HG02759 (cell line): ENCODE measurements around the gene TENM4.

Experiments
- ATAC-seq: cut with Tn5 transposase; IDR thresholded peaks from one replicate; pipeline ENCODE4 v1.9.1; 2021; ENCODE audit warnings: mild to moderate bottlenecking, moderate library complexity; ENCODE audit not compliant: unreplicated experiment

The TENM4 gene

DNA sequence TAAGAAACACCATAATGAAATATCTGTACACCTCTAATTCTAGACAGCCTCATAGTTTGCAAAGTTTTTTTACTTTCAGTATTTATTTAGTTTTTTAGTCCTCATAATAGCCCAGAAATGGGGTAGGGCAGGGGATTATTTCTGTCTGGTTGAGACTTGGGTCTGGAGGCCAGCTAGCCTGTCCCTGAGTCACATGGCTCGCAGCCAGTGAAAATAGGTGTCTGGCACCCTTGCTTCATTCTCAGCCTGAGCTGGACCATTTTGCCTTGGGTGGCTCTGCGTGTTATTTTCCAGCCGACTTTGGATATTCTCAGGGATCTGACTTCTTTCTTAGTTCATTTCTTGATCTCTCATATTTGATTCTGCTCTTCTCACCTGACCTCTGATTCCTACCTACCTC, 742.2 kb downstream of the TENM4 start:
- ATAC-seq = no peak

DNA sequence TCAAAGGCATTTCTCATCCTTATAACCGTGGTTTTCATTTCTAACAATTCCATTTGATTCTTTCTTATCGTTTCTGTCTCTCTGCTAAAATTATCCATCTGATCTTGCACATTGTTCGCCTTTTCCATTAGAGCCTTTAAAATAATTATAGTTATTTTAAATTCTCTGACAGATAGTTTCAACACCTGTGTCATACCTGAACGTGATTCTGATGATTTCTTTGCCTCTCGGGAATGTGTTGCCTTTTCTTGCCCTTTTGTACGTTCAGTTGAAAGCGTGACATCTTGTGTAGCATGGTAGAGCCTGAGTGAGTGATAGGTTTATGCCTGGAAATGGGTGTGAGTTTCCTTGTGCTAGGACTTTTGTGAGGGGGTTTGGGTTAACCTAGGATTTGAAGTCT, 744.7 kb downstream of the TENM4 start:
- no peak for ATAC-seq

DNA sequence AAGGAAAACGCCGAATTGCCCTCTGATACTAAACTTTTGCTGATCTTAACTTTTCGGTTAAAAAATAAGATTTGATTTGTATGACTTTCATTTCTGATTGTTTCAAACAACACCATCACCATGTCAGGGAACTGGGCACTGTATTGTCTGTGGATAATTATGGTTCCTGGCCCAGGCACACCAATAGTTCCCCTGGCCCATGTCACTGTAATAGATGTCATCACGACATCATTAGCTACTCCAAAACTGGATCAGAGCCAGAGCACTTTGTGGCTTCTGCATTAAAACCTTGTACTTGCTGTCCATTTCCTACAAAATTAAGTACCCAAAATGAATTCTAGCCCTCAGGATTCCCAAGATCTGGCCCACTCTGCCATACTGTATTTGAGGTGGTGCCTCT, 746.7 kb downstream of the TENM4 start:
- ATAC-seq = no peak

DNA sequence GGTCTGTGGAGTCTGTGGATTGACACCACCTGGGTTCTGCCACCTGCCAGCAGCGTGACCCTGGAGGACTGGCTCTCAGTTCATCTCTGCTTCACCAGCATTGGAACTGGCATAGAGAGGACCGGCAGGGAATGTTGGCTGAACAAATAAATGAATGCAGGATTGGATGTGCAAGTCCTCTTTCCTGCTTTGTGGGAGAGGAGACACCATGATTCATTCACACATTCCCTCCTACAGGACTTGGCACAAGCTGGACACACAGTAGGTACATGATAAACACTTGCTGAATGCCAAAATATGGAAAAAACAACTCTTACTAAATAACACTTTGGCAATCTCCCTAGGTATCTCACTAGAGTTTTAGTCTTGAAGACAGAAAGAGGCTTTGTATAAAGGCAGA, 749.6 kb downstream of the TENM4 start:
- ATAC-seq = no peak

DNA sequence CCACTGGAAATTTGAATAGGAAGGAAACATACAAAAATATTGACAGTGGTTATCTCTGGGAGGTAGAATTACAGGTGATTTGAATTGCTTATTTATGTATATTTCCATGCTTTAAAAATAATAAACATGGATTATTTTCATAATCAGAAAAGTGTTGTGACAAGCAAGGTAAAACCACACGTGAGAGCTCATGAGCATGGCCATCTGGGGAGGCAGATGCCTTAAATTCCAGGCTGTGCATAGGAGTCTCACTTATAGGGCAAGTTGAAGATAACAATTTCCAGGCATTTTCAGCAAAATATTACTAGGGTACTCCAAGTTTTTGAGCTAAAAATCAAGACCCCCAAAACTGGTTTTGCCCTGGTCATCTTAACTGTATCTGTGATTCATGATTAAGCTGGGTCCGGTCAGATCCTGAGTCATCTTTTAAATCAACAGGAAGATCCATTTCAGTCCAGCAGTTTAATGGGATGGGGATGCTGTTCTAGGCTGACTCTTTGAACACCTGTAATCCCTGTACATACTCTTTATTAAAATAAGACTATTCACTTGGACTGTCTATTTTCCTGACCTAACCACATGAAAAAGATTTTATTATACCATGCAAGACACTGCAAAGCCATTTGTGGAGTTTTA, 750.4 kb downstream of the TENM4 start:
- ATAC-seq = no peak

DNA sequence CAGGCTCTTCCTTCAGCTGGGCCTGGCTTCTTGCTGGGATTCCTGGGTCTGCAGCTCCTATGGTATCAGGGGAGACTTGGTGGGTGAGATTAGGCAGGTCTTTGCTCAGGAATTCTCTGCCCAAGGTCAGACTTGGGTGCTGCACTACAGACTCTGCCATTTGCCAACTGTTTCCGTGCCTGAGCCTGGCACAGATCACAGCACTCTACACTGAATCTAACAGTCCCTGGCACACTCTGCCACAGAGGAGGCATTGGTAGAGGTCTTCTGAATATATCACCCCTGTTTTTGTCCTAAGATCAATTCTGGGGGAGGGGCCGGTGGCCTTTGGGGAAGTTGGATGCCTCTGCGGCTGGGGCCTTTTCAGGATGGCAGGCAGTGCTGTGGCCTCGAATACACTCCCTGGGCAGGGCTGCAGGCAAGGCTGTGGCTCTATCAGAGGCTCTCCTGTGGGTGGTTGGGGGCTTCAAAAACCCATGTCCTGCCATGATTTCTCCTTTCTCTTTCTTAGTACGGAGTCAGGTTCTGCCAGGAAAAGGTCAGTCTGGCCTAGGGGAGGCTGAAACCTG, 751.2 kb downstream of the TENM4 start:
- ATAC-seq = no peak

DNA sequence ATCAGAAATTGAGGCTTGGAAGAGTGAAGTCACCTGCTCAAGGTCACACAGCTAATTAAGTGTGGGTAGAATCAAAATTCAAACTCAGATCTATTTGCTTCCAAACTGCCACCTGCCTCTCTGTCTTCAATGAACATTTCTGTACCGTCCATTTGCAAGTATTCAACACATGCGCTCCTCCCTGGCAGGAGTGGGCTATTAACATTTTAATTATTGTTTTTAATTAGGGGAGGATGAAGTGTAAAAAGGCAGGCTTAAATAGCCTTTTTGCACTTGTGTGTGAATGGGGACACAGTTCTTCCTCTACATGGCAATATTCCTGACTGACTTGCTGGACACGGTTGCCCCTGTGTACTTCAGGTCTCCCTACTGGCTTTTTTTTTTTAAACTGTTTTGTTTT, 751.7 kb downstream of the TENM4 start:
- ATAC-seq = no peak

DNA sequence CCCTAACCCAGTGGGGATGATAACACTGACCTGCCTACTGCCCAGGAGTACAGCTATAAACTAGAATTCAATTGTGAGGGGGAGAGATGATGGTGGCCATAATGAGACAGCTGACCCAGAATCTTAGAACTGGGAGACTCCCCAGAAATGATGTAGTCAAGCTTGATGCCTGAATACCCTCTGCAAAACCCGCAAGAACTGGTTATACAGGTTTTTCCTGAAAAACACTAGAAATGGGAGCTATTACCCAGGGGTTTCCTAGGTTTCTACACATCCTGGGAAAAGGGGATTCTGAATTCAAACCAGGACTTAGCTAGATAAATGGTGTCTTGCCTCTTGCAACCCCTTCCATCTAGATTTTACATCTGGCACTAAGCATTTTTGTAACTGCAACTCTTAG, 752.4 kb downstream of the TENM4 start:
- no peak for ATAC-seq

DNA sequence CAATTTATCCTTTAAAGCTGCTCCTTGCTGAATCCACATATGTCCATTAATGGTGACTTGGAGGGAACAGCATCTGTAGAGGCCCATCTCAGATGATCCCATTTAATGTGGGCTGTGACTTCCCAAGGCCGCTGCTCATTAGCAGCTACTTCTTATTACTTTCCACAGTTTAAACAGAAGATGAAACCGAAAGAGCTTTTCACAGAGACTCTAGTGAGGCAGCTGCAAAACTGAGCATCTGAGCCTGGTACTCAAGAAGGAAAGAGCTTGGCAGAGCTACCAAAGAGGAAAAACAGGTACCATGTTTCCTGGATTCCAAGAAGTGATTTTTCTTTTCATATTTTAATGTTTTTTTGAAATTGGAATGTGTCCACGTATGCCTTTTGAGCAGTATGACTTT, 755.7 kb downstream of the TENM4 start:
- ATAC-seq = no peak

DNA sequence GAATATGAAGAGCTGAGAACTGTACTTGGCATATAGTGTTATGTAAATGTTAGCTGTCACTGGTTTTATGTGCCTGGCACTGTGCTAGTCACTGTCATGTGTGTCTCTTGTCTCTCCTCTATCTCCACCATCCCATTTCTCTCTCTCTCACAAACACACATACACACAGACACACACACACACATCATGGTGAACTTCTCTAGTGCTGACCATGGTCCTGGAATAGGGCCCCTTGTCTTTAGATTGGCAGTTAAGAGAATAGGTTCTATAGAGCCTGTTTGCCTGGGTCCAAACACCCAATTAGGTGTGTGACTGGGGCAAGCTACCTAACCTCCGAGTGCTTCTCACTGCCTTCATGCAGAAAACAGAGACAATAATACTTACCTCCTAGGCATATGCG, 756.5 kb downstream of the TENM4 start:
- no peak for ATAC-seq

DNA sequence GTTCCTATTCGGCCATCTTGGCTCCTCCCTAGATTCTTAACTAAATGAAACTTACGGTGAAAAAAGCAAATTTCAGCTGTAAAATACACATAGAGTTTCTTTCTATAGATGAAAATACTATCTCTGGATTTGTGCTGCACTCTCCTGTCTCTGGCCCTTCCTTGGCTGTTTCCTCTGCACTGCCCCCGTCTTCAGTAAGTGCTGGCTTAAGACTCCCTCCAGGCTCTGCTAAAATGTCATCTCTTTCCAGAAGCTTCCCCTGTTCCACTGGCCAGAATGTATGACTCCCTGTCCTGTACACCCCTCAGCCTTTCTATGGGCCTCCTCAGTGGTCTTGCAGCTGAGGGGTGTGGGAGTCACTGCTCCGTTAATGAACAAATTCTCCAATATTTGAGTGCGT, 757.1 kb downstream of the TENM4 start:
- ATAC-seq = no peak

DNA sequence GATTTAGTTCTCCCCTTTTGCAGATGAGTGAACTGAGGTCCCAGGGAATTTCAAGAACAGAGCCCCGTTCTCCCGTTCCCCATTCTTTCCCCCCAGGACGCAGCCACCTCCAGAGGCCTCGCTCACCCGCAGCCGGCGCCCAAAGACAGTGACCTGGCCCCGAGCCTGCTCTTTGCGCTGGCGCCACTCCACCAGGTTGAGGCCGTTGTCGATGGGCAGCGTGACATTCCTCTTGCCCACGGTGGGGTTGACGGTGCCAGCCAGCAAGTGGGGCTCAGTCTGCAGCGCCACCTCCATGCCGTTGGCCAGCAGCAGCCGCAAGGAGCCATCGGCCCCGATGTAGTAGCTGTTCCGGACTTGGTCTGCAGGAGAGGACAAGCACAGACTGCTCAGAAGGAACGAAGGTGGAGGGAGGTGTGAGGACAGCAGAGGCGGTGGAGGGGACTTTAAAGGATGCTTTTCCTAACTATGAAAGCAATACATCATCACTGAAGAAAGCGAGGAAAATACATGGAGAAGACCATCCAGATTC, 764.7 kb downstream of the TENM4 start:
- no peak for ATAC-seq

DNA sequence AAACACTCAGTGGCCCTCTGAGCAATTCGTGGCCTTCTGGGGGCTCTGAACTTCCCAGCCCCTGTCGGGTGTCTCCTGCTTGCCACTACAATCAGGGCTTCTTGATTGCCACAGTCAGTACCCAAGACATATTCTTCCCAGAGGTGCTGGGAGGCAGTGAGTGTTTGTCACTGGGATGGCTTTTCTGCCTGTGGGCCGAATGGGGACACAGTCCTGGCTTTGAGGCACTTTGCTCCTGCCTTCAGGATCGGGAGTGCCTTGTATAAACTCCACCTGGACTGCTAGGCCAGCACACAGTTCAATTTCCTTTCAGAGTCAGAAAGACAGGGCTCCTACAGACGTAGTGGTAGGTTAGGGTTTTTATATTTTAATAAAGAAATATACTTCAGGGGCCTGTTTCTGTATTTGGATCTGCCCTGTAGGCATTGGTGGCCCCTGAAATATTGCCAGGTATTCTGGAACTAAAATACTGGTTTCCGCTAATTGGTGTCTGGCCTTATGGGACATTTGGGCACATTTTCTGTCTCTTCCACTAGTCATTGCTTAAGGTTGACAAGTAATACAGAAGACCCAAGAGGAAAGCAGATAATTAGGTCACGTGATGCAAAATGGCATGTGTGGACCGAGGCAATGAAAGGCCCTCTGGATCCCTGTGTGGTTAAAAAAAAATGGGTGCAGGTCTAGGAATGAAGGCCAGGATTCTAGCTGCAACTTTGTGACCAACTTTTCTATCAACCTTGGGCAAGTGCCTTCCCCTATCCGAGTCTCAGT, 767.8 kb downstream of the TENM4 start:
- ATAC-seq = no peak

DNA sequence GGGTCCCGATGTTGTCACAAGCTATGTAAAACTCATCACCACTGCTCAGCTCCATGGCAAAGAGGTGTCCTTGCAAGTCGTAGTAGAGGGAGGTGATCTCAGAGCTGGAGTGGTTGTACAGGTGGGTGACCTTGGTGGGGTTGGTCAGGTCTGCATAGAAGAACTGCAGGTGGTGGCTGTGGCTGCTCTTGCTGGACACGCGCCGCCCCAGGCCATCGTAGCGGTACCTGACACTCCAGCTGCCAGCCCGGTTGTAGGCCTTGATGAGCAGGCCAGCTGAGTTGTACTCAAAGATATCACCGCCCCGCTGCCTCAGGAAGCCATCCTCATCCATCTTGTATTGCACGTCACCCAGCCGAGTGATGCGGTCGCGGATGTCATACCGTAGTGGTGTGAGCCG, 771.6 kb downstream of the TENM4 start:
- no peak for ATAC-seq

DNA sequence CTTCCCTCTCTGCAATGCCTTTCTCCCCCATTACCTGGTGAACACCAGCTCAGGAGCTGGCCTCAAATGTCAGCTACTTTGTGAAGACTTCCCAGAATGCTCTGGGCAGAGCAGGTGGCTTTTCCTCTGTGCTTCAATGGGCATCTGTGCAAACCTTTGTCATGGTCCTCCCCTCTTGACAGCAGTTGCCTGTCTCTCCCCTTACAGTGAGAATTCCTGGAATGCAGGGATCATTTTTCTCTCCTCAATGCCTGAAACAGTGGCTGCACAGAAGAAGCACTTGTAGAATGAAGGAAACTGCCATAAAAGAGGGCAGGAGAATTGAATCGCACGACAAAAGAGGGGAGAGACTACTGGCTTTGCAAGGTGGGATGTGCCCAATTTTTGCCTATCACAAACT, 773.4 kb downstream of the TENM4 start:
- ATAC-seq = no peak

DNA sequence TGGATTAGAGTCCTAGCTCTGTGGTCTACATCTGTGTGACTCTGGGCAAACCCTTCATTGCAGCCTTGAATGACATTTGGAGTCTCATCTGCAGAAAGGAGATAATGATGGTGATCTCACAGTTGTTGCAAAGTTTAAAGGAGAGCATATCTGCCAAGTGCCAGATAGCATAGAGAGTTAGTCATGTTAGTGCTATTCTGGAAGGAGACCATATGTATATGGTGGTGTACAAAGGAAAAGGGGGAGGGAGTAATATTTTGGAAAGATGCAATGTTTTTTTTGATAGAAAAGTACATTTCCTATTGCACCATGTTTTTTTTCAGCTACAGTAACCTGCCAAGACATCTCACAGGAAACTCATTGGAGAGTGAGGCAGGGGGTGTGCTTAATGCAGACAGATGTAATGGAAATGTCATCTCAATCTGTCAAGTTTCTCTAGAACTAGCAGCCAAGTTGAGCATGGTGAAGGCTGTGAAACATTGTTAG, 774.1 kb downstream of the TENM4 start:
- ATAC-seq = no peak

DNA sequence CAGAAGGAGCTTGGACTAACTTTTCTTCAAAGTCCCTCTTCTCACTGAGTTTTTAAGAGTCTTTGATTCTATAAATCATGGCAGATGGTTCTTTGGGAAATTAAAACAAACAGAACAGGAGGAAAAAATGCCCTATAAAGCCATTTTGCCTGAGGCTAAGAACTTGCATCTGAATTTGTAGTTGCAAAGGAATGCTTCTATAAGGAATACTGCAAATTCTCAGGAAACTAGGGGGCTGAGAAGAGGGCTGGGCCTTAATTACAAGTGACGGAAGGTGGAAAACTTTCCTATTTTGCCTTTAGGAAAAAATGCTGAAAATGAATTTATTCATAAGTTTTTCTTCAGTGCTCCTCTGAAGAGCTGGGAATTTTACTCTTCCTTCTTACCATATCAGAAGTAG, 776.2 kb downstream of the TENM4 start:
- no peak for ATAC-seq

DNA sequence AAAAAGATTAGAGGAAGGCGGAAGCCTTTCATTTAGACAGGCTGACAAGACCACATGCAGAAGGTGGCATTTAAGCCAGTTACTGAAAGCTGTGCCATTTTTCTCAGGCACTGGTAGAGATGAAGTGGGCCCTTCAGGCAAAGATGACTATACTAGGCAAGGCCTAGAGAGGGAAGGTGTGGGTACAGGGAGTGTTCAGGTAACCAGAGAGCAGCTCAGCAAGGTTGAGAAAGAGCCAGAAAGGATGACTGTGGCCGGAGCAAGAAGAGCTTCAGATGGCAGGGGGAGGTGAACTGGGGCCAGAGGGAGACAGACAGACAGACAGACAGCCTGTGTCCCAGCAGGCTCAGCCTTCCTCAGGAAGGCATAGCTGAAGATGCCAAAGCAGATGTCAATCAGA, 778.0 kb downstream of the TENM4 start:
- ATAC-seq = no peak

DNA sequence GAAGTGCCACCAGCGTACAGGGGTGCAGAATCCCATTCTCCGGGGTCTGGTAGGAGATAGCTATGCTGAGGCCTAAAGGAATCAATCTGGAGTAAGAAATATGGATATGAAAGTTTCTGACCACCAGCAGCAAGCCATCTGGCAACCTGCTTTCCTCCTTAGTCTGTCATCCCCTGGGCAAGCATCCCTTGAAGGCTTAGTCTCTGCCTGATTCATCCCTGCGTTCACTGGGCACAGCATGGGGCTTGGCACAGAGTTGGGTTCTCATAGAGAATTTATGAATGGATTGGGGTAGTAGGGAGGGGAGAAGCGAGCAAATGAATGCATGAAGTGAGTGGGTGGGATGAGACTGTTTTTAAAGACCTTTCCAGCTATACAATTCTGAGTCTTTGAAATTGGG, 780.4 kb downstream of the TENM4 start:
- no peak for ATAC-seq

DNA sequence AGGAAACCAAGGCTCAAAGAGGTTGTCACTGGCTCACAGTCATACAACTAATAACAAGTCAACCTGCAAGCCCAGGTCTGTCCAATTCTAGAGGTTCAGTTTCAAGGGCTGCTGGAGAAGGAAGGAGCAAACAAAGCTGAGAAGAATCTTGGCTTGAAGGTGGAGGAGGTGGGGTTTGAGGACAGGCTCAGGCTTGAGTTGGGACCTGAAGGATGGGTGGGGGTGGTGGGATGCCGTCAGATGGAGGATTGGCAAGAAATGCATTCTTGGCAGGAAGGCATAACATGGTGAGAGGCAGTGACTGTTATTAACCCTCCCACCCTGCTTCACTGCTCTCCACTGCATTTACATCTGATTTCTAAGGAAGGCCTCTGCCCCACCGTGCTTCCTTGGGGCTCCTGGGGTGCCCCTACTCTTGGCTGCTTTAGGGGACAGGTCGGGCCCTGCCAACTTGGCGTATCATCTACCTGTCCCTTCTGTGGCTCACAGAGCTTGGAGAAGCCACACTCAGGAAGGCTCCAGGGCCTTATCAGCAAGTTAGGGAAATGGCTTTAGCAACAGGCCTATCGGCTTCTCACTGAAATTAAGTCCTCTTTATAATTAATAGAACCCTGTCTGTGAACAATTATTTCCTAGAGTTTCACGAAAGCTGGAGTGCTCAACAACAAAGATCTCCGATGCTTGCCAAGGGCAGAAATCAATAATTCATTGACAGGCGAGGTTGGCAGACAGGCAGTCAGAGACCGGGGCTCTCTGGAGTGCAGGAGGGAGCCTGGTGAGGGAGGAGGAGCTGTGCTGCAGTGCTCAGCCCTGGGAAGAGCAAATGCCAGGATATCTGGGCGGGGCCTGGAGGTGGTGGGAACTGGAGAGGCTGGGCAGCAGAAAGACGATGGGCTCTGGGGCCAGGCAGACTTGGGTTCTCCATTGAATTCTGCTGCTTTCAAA, 781.2 kb downstream of the TENM4 start:
- ATAC-seq = no peak
